C1 segment of cervical spinal cord (tissue), 14 donors: ENCODE results near the gene GJB2.

ENCODE experiments used
- DNase-seq, 14 donors: peaks; one replicate each; lab custom pipeline; 2025; lab: John Stamatoyannopoulos, UW

GJB2 gene

DNA sequence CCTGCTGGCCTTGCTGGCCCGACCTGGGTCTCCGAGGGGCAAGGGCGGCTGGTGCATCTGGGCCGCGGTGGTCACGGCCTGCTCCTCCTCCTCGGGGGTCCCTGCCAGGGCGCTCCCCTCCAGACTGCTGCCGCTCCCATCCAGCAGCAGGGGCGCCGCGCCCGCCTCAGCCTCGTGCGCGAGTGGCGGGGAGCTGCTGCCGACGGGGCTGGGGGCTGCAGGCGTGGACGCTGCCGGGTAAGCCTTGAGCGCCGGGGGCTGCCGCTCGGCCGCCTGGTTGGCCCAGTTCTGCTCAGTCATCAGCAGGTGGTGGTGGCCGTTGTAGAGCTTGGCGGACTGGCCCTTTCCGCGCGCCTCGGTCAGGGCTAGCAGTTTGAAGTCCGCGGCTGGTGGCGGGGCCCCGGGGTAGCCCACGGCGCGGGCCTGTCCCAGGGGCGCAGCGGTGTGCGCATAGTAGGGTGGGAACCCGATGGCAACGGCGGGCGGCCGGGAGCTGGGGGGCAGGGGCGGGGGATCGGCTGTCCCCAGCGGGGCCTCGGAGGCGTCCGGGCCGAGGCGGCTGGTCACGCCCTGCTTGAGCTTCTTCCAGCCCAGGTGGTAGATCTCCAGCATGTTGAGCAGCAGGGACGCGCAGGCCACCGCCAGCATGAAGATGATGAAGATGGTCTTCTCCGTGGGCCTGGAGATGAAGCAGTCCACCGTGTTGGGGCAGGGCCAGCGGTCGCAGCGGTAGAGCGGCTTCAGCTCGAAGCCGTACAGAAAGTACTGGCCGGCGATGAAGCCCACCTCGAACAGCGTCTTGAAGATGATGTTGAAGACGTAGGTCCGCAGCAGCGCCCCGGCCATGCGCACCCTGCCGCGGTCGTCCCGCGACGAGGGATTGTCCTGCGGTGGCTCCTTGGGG lies 50.5 kb downstream of the GJB2 start:
- DNase-seq = no peak

DNA sequence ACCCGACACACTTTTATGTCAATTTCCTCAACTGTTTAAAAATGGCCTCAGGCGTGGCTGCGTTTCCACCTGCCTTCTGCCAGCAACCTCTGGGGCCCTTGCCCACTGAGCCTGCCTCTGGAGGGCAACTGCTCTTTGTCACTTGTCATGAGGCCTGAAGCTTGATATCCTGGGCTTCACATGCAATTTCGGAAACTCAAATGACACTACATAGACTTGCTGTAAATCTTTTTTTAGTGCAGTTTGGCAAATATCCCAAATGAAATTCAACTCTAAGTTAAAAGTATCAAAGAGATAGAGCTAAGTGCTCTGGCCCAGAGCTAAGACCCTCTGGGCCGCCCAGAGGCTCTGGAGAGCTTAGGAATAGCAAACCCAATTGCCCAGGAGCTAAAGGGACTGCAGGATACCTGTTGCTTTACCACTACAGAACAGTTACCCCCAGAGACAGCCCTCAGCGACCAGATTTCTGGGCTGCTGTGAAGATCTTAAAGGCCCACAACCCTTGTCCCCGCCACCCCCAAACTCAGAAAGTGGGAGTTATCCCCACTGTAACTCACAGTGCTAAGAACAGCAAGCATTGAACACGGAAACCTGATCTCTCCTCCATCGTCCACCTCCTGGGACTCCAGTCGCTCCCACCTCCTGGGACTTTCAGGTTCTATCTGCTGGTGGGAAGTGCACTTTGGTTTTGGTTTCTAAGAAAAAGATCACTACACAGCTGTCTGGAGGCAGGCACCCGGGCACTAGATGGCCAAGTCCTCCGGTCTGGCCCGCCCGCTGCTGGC lies 51.3 kb downstream of the GJB2 start:
- DNase-seq = no peak

DNA sequence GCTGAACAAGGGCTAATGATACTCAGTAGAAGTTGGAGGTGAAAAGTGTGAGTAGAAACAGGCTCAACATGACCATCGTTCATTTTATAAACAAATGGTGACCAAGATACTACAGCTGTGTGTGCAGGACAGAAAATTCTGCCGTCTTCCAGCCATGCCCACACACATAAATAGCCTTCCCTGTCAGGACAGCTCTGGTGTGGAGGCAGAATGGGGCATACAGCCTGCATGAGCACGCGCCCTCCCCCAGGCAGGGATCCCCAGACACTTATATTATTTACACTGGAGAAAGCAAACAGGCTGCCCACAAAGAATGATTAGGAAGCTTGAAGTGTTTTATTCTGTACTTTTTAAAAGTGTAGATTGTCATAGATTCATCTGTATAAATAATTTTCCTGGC lies 52.3 kb downstream of the GJB2 start:
- no peak for DNase-seq

DNA sequence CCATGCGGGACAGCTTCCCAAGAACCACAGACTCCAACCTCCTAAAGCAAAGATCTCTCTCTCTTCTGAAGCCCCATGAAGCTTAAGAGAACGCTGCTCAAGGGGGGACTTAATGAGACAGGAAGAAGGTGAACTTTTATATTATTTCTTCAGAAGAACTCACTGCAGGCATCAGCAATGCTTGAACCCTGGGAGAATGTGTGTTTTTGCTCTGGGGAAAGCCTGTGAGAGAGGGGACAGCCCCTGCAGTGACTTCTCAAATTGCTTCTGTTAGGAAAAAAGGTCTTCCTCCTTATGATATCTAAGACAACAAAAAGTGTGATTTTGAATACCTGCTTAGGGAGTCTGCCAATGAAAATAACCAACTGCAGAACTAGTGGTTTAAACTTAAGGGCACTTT lies 54.9 kb downstream of the GJB2 start:
- no peak for DNase-seq
